GM19035 (cell line): Measurements from ENCODE around the gene CD48.
"Not testable (repeated sequence)": the region's sequence is repeated elsewhere in the genome, so short reads cannot be mapped to it uniquely, and the experiment has no call there.

Experiments
- ATAC-seq: cut with Tn5 transposase; IDR thresholded peaks from one replicate; pipeline ENCODE4 v1.9.1; 2021; ENCODE audit not compliant: unreplicated experiment

Gene CD48

DNA sequence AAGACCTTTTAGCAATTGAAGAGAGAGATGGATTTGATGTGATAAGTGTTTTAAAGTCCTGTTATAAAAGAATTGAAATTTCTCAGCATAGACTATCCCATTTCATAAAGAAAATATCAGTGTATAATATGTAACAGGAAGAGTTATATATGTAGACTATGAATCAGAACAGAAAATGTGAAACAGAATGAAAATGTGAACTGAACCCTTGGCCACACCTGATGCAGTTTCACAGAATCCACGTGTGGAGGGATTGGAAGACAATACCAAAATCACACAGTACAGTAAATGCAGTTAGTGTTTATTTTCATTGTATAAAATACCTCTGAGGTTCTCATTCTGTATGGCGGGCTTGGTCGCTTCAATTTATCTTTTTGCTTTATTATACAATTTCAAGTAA, 54.9 kb downstream of the CD48 start:
- ATAC-seq = no peak

DNA sequence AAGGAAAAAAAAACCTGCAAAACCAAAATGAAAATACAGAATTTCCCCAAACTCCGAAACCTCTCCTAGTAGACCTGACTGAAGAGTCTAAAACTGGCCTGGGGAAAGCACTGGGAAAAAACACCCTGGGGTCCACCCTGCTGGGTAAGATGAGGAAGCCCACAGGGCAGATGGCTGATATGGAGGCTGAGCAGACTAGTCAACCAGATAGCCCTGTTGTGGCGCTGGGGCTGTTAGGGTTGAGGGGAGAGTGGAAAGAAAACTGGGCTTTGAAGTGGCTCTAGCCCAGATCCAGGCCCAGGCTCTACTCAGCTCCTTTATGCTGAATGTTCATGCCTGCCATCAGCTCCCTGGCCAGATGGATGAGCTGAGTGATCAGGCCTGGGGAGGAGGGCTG, 58.0 kb downstream of the CD48 start:
- no peak for ATAC-seq

DNA sequence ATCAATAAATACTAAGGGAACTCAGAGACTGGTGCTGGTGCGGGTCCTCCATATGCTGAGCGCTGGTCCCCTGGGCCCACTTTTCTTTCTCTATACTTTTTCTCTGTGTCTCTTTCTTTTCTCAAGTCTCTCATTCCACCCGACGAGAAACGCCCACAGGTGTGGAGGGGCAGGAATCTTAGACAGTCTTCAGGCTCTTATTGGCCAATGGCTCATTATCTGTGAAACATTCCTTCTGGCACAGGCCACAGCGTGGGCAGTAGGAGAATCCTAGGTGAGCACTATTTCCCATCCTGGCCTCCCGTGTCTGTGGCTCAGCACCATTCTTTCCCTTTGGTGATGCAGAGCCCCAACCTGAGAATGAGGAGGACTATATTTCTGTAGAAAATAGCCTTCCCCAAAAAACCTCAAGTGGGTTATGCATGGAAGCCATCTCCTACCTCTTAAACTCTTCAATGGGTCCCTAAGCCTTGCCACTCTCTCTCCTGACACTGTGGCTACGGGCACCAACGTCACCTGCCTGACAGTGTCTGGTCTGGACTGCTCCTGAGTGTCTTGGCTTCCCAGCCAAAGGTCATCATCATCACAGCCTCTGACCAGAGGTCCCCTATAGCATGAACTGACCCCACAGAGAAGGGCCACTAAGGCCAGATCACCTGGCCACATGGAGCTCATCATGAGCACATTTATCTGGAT, 58.5 kb downstream of the CD48 start:
- ATAC-seq = no peak

DNA sequence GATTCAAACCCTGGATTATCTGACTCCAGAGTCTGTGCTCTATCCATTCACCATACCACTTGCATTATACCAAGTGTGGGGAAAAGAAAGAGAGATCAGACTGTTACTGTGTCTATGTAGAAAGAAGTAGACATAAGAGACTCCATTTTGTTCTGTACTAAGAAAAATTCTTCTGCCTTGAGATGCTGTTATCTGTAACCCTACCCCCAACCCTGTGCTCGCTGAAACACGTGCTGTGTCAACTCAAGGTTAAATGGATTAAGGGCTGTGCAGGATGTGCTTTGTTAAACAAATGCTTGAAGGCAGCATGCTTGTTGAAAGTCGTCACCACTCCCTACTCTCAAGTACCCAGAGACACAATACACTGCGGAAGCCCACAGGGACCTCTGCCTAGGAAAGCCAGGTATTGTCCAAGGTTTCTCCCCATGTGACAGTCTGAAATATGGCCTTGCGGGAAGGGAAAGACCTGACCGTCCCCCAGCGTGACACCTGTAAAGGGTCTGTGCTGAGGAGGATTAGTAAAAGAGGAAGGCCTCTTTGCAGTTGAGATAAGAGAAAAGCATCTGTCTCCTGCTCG, 59.5 kb downstream of the CD48 start:
- ATAC-seq = not testable (repeated sequence)

DNA sequence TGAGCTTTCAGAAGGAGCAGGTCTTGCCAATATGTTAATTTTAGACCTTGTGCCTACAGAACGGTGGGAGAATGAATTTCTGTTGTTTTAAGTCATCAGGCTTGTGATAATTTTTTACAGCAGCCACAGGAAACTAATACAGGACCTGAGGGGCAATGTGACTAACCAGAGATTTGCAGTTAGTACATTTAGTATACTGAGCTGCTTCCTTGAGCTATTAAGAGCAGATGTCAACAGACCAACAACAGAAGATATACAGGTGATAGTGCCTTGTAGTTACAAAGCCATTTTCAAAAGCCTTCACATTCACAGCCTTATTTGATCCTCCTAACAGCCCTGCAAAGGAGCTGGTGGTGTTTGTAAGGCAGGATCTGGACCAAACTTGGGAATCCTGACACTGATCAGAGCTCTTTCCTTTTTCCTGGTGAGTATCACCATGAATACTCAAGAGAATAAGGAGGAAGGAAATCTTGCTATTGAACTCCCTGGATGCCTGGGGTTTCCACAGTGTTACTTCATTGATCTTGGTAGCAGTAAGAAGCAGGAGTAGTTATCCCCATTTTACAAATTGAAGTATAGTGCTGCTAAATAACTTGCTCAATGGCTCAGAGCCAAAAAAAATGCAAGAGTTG, 60.1 kb downstream of the CD48 start:
- no peak for ATAC-seq

DNA sequence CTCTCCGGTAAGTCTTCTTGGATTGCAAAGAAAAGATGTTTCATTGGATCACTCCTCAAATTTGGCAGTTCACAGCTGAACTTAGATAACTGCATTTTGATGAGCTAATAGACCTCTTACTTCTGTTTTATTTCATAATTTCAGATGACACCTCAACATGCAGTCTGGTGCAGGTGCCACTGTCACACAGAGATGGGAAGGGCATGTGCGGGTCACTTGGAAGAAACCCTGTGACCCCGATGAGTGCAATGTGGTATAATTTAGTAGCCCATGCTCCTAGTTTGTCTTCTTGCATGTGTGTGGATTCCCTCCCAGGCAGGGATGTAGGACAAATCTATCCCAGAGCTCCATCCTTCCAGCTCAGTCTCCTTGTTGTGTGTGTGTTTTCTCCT, 64.3 kb downstream of the CD48 start:
- ATAC-seq = peak; percentile 6

DNA sequence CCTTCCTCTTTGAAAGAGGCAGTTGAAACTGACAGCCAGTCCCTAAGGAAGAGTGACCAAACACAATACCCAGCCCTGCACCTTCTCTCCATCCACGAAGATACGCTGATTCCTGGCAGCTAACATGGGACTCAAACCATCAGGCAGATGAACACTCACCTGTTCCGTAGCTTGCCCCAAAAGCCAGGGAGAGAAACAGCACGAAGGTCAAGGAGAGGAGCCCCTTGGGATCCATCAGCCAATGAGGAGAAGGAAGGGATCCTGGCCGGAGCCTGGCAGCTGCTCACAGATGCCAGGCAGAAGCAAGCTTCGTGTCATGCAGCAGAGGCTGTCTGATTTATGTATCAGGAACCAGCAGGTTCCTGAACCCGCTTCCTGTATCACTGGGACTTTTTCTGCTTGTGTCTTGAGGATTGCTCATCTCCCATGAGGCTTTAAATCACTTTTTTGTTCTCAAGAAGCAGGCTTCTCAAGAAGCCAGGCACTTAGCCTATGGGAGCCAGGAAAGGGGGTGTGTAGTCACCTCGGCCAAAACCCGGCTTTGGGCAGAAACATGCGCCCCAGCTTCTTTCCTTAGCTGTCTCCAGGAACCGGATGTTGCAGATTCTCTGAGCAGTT, 64.8 kb downstream of the CD48 start, which contains the start of gene SLAMF1:
Gene SLAMF1 (minus strand): TSS at position 334 of the 618 bp plus-strand sequence. CDS start 99 bp downstream, at position 235.
- ATAC-seq = peak; percentile 43

DNA sequence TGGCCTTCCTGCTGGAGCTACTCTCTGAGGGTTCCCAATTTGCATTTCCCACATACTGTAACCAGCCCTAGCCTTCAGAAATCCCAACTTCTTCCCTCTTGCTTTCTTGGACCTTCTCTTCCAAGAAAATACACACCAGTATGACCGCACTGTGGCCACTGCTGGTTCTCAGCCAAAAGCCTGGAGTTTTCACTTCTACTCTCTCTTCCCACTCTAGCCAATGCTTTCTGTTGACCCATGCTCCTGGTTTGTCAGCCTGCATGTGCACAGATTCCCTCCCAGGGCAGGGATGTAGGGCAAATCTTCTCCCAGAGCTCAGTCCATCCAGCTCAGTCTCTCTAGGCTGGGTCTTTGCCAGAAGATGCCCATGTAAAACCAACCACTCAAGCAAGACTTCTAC, 65.4 kb downstream of the CD48 start:
- no peak for ATAC-seq

DNA sequence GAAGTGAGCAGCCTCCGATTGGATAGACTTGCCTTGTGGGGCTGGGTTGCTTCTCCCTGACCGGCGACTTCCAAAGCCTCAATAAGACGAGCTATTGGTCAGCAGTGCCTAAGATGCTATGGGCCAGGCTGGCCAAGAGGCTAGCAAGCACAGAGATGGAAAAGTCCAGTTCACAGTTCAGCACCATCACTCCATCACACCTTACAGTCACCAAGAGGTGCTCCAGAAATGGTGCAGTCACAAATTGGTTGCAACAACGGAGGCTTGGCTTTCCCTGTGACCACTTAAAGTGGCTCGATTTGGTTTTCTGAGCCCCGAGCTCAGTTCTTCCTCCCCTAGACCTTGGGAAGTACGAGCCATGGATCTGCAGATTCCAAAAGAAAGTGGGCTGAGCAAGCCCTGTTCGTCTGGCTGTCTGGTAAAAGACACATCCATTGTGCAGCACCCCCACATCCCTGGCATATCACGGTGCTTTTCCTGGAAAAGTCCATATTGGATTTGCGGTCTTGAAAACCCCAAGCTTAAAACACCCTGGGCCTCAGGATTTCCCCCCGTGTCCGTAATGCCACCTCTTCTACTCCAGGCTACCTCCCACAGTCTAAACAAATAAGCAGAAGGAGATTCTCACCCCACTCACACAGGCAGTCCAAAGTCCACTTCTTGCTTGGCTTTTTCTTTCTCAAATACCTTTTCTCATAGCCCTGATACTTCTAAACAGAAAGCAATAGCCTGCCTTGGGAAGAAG, 66.1 kb downstream of the CD48 start:
- ATAC-seq = no peak

DNA sequence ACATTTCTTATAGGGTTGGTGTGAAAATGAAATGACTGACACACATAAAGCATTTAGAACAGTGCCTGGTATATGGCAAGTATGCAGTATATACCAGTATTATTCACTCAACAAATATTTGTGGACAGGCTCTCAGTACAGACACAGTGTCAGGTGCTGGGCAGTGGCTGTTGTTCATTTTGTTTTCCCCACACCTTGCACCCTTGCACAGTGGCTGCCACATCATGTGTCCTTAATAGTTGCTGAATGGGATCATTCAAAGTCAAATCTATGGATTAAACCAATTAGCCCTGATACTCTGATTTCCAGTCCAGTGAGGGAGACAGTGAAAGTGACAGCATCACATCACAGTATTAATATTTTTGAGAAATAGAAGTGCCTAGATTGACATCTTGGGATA, 67.2 kb downstream of the CD48 start:
- ATAC-seq = no peak

DNA sequence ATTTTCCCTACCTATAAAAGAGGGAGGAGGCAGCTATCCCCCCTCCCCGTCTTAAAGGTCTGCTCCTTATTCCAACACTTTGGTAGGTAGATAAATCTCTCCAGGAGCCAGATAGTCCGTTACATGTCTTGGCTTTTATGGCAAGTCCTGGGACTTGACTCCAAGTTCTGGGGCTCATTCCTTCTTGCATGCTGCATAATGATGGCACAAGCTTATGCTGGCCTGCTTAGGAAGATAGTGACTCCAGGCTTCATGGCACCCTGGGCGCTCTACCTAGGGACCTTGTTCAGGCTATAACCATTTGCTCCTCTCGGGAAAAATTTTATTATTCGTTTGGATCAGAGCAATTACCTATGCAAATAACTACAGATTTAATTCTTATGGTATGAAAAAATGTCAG, 68.5 kb downstream of the CD48 start:
- no peak for ATAC-seq

DNA sequence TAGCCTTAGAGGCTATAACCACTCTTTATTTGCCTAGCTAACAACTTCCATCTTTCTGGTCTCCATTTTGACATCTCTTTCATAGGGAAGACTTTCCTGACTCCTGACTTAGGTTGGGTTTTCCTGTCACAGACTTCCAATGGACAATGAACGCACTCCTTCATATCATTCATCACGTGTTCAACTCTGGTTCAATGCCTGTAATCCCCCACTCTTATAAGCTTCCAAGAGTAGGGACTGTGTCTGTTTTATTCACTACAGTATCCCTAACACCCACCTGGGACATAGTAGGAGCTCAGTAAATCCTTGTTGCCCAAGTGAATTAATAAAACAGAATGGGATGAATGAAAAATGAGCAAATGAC, 69.4 kb downstream of the CD48 start:
- no peak for ATAC-seq

DNA sequence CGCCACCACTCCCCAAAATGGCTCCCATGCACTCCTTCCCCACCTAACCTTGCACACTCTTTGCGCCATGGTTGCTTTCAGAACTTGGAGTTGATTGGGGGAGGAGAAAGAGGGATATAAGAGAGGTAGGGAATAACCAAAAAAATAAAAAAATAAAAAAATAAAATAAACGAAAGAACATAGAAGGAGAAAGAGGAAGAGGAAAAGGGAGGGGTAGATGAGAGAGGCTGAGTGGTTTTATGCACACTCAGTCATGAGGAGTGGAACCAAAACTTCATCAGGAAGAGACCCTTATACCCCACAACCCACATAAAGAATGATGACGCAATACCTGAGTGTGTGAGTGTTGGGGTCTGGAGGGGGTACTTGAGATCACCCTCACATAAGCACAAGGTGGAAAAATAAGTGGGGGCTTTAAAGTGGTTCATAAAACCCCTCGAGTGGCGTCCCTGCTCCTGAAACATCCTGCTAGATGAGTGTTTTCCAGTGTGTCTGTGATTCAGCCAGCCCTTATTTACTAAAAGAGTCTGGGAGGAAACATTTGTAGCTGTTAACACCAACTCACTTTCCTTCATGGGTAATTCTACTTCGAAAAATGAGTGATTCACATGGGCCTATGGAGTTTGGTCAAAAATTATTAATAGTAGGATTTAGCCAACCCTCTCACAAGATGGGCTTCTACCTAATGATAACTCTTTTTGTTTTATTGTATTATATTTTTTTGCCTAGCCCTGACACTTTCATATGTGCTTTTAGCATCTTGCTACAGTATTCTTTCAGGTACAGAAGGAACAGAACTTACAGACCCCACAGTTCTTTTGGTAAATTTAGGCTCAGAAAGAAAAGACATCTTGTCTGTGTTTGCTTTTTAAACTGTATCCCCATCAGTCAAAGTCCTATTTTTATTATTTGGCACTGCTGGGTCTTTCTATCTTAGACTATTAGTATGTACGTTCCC, 70.0 kb downstream of the CD48 start:
- no peak for ATAC-seq

DNA sequence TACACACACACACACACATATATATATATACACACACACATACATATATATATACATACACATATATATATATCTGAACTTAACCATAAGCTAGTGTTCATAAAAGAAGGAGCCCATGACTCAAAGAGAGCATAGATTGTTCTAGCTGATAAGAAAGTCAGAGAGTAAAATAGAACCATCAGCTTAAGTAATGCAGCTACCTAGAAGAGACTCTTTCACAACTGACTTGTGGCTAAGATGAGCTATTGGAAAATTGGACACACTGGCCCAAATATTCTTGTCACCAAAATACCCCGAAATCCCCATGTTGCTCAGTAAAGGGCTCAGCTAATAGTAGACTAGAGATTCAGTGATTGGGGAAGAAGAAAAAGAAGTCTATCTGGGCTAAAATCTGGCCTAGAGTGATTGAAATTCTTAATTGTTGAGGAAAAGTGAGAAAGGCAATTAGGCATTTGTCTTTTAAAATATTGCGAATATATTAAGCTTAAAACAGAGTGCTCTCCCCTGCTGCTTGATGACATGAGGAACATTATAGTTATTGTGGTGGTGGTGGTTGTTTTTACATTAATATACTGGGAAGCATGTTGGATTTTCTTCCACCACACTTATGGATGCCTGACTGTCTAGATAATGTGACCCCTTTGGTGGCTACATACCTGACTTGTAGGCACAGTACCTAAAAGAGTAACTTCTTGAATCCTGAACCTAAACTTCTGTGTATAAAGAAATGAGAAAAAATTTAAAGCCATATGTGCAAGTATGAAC, 71.1 kb downstream of the CD48 start:
- ATAC-seq = no peak

DNA sequence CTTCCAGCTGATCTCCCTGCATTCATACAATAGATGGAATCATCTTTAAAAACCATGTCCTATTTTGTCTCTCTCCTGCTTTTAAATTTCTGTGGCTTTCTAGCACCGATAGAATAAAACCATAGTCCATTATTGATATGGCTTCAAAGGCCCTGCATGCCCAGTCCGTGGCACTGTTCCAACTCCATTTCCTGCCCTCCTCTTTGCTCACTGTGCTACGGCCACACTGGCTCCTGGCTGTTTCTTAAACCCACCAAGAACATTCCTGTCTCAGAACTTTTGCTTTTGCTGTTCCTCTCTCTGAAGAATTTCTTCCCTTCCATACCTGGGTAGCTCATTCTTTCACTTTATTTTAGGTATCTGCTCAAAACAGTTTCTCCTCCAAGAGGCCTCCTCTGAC, 72.0 kb downstream of the CD48 start:
- ATAC-seq = no peak

DNA sequence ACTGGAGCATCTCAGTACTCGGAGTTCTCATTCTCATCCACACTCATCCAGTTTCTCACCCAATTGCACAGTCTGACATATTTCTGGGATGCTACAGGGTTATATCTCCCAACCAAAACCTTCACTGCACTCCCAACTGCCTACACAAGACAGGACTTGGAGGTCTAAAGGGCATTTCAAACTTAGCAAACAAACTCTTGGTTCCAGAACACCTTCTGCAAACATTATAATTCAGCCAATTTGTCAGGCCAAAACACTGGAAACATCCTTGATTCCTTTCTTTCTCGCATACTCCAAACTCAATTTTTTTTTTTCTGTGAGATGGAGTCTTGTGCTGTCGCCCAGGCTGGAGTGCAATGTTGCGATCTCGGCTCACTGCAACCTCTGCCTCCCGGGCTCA, 72.7 kb downstream of the CD48 start:
- no peak for ATAC-seq

DNA sequence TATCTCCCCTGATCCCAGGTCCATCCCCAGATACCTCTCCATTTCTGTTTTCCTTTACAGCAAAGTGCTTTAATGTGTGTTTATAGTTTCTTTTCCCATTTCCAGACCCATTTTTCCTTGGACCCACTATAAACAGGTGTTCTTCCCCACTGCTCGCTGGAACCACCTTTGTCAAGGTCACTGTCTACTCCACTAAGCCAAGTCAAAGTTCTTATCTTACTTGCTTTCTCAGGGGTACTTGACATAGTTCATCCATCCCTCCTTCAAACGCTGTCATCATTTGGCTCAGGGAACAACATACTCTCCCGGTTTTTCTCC, 73.1 kb downstream of the CD48 start:
- ATAC-seq = no peak

DNA sequence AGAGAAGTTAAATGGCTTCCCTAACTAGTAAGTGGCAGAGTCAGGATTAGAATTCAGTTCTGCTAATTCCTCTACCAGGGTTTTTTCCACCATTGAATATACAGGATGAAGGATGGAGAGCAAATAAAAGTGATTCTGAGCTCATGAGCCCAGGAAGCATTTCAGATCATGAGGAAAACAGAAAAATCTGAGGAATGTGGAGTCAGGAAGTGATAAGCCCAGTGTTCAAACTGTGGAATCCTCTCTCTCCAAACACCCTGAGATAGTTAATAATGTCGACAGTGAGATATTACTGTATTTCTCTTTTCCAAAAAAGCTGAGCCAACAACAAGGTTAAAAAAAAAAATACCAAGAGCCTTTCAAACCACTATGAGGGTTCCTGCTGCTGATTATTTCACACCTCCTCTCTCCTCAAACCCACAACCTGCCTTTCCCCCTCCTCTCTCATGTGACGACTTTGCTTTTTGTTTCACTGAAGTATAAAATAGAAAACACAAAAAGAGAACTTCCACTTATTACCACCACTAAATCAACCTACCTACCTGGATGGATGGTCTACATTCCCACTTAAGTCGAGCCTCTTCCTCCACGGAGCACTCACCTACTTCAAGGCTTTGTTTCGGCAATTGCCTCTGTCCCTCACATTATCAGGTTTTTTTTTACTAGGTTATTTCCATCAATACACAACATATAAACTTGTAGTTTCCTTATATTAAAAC, 73.6 kb downstream of the CD48 start:
- no peak for ATAC-seq

DNA sequence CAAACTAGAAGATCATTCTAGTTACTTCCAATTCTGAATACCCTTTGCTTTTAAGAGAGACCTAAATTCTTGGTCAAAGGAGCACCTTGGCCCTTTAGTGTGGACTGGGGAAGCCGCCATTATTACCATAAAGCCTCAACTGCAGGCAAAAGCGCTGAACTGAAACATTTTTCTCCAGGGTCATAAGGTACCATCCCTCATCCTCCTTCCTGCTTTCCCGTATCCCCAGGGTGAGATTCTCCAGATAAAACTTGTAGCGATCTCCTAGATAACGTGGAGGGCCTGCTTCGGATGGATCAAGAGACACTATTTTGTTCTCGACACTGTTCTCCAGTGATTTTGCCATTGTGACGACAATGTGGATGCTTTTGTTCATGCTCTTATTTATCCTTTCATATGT, 74.6 kb downstream of the CD48 start:
- no peak for ATAC-seq
